Mesenchymal stem cell (in vitro differentiated cells and primary cell): Measurements from ENCODE around the gene ST6GALNAC2.

Experiments
- DNase-seq: peaks from one replicate; pipeline ENCODE4 v3.0.0-alpha.2; 2013
- H2AFZ ChIP-seq: one replicate; pipeline ENCODE4 v1.6.1; 2013; ENCODE audit warnings: low read depth, mild to moderate bottlenecking, control low read depth, inconsistent platforms, low read length, moderate library complexity
- H2AK5ac ChIP-seq: 2 replicates; pipeline ENCODE4 v1.6.1; 2013; ENCODE audit warnings: low read length, moderate library complexity, mild to moderate bottlenecking, inconsistent platforms; ENCODE audit not compliant: severe bottlenecking
- H2BK120ac ChIP-seq: one replicate; pipeline ENCODE4 v1.6.1; 2013; ENCODE audit warnings: low read depth, mild to moderate bottlenecking, inconsistent platforms, low read length, moderate library complexity
- H2BK12ac ChIP-seq, 2 experiments: one replicate each; pipeline ENCODE4 v1.6.1; 2013; ENCODE audit warnings: inconsistent platforms in 2 of 2, low read length in 2 of 2, mild to moderate bottlenecking in 2 of 2, moderate library complexity in 2 of 2, control low read depth in 1 of 2
- H2BK15ac ChIP-seq: one replicate; pipeline ENCODE4 v1.6.1; 2013; ENCODE audit warnings: mild to moderate bottlenecking, low read depth, inconsistent platforms; ENCODE audit not compliant: poor library complexity, severe bottlenecking
- H2BK5ac ChIP-seq: 2 replicates; pipeline ENCODE4 v1.6.1; 2013; ENCODE audit warnings: low read depth, mild to moderate bottlenecking, low read length, control low read depth, inconsistent platforms; ENCODE audit not compliant: poor library complexity, severe bottlenecking
- H3K14ac ChIP-seq, 2 experiments: one replicate each; pipeline ENCODE4 v1.6.1; 2013; ENCODE audit warnings: inconsistent platforms in 2 of 2, low read length in 2 of 2, control low read depth in 1 of 2, mild to moderate bottlenecking in 1 of 2, moderate library complexity in 1 of 2
- H3K18ac ChIP-seq, 2 experiments: one replicate each; pipeline ENCODE4 v1.6.1; 2013; ENCODE audit warnings: inconsistent platforms in 2 of 2, low read length in 2 of 2, control low read depth in 1 of 2, low read depth in 1 of 2, mild to moderate bottlenecking in 1 of 2
- H3K23ac ChIP-seq, 2 experiments: one replicate each; pipeline ENCODE4 v1.6.1; 2013; ENCODE audit warnings: inconsistent platforms in 2 of 2, low read length in 2 of 2, mild to moderate bottlenecking in 2 of 2, moderate library complexity in 2 of 2, control low read depth in 1 of 2
- H3K27ac ChIP-seq: 2 replicates; pipeline ENCODE4 v1.5.1; 2013; ENCODE audit warnings: mild to moderate bottlenecking, moderate library complexity, low read length, control low read depth, inconsistent platforms; ENCODE audit not compliant: poor library complexity, severe bottlenecking
- H3K27me3 ChIP-seq, 2 experiments: 2 replicates each; pipeline versions ENCODE4 v1.6.1 to v1.7.0; 2013; ENCODE audit warnings: low read length in 2 of 2, mild to moderate bottlenecking in 2 of 2, moderate library complexity in 2 of 2, control low read depth in 1 of 2, inconsistent platforms in 1 of 2; ENCODE audit not compliant: control insufficient read depth in 1 of 2, insufficient read depth in 1 of 2
- H3K36me3 ChIP-seq, 2 experiments: 2 replicates each; pipeline versions ENCODE4 v1.6.1 to v1.7.0; 2013; ENCODE audit warnings: low read length in 2 of 2, control low read depth in 1 of 2, inconsistent platforms in 1 of 2, low read depth in 1 of 2, mild to moderate bottlenecking in 1 of 2; ENCODE audit not compliant: insufficient read depth in 2 of 2, control insufficient read depth in 1 of 2
- H3K4ac ChIP-seq, 2 experiments: one replicate each; pipeline ENCODE4 v1.6.1; 2013; ENCODE audit warnings: inconsistent platforms in 2 of 2, low read length in 2 of 2, mild to moderate bottlenecking in 2 of 2, moderate library complexity in 2 of 2, control low read depth in 1 of 2, low read depth in 1 of 2
- H3K4me1 ChIP-seq: 2 replicates; pipeline ENCODE4 v1.6.1; 2013; ENCODE audit warnings: low read depth, low read length, control low read depth; ENCODE audit not compliant: control insufficient read depth, insufficient read depth
- H3K4me2 ChIP-seq: 2 replicates; pipeline ENCODE4 v1.6.1; 2013; ENCODE audit warnings: low read length, mild to moderate bottlenecking, inconsistent platforms; ENCODE audit not compliant: poor library complexity, severe bottlenecking
- H3K4me3 ChIP-seq, 2 experiments: 2 replicates each; pipeline versions ENCODE4 v1.5.1 to v1.7.0; 2013; ENCODE audit warnings: low read length in 2 of 2, mild to moderate bottlenecking in 2 of 2, control low read depth in 1 of 2, low read depth in 1 of 2; ENCODE audit not compliant: insufficient read depth in 1 of 2
- H3K79me1 ChIP-seq: replicated peaks from 2 replicates; pipeline ENCODE4 v1.6.1; 2013; ENCODE audit warnings: mild to moderate bottlenecking, control low read depth, low read length, inconsistent platforms; ENCODE audit not compliant: poor library complexity, severe bottlenecking
- H3K9ac ChIP-seq: 2 replicates; pipeline ENCODE4 v1.7.0; 2013; ENCODE audit warnings: mild to moderate bottlenecking, low read length, moderate library complexity
- H3K9me3 ChIP-seq: 2 replicates; pipeline ENCODE4 v1.7.0; 2013; ENCODE audit warnings: mild to moderate bottlenecking, low read length; ENCODE audit not compliant: control insufficient read depth
- H4K8ac ChIP-seq: one replicate; pipeline ENCODE4 v1.6.1; 2013; ENCODE audit warnings: inconsistent platforms, mild to moderate bottlenecking, low read length, moderate library complexity
- H4K91ac ChIP-seq: one replicate; pipeline ENCODE4 v1.6.1; 2013; ENCODE audit warnings: mild to moderate bottlenecking, low read length, inconsistent platforms
- whole genome bisulfite sequencing: methylation state at CpG from one replicate; pipeline ENCODE4 v1.1.7; 2013; ENCODE audit warnings: mixed read lengths; 5-methylcytosine and 5-hydroxymethylcytosine counted together

The ST6GALNAC2 gene

DNA sequence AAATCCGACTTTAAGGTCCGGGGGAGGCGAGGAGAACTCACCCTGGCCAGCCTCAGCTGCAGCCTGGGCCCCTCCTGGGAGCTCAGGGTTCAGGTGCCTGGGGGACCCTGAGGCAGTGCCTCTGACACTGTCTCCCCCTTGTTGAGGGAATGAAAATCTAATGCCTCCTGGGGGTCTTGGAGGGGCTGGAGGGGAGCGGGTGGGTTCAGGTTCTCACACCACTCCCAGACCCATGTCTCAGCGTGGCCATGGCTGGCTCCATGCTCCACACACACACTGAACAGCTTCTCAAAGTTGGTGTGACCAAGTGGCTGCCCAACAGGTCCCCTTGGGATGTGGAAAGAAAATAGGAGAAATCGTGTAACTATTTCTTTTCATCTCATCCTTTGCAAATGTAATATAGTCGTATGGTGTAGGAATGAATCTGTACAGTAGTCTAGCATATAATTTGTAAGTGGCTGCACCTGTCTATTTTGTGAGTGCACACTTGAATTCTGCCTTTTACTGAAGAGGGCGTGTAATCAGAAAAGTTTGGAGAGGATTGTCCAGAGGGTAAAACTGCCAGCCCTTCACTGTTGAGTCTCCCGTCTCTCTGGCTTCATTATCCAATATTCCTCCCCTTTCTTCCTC, 46.6 kb downstream of the ST6GALNAC2 start:
- Histone ChIP-seq H4K91ac (peak overlapping the region; percentile 97), H3K4me3 (peak overlapping the region in 1 of 2 experiments; percentile 64), H3K36me3 (peaks cover 2 to 10% of the 10 kb centered on the region in 2 experiments), H3K23ac (no peak overlapping the region), H3K27me3 (peaks cover 0 to 6% of the 10 kb centered on the region in 2 experiments), H2BK15ac (peak overlapping the region; percentile 44), H2BK120ac (peak overlapping the region; percentile 99), H3K4ac (peak overlapping the region; percentile 95 to 97), H2BK12ac (peak overlapping the region; percentile 80), H3K4me2 (no peak overlapping the region), H2BK5ac (no peak overlapping the region), H3K9ac (peak overlapping the region; percentile 75), H3K27ac (no peak overlapping the region), H3K14ac (no peak overlapping the region), H3K79me1 (no peaks in the 10 kb centered on the region), H3K18ac (peak overlapping the region; percentile 95 to 99), H3K4me1 (peaks cover 37% of the 10 kb centered on the region), H4K8ac (no peak overlapping the region), H2AFZ (no peak overlapping the region), H2AK5ac (peak overlapping the region; percentile 28), H3K9me3 (no peaks in the 10 kb centered on the region)
- DNase-seq = no peak
- 88% methylated on average over 7 of the region's 9 CpGs for WGBS

DNA sequence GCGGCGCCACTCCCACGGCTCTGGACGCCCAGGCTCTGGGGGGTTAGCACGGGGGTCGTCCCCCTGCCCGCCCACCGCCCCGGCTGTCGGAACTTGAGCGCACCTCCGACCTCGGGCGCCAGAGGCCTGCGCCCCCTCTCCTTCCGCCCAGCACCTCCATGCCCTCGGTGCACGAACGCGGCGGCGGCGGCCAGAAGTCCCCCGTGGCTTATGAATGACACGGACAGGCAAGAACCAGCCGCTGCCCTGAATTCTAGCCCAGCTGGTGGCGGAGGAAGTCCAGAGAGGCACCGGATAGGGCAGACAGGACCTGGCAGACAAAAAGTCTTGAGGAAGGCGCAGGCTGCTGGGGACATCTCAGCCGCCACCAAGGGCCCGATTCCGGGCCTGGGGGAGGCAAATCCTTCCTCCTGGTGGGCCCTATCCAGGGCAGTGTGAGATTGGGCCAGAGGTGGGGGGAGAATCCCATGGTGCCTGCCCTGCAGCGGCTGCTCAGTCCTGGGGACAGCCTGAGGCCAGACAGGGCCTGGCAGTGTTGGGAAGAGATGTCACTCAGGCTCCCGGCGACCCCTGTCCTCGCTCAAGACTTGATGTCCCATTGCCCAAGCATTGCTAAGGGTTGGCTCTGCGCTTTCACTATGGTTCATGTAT, 47.3 kb downstream of the ST6GALNAC2 start:
- Histone ChIP-seq H2BK120ac (peak overlapping the region; percentile 99), H2AK5ac (peak overlapping the region; percentile 51), H3K4me3 (peak overlapping the region; percentile 61 to 64), H2BK15ac (peak overlapping the region; percentile 97), H3K23ac (peak overlapping the region in 1 of 2 experiments; percentile 84), H2BK12ac (peak overlapping the region; percentile 2 to 93), H3K36me3 (peaks cover 2 to 11% of the 10 kb centered on the region in 2 experiments), H4K8ac (peak overlapping the region; percentile 92), H3K9ac (peak overlapping the region; percentile 75), H3K9me3 (no peaks in the 10 kb centered on the region), H2BK5ac (no peak overlapping the region), H4K91ac (peak overlapping the region; percentile 97), H3K4ac (peak overlapping the region; percentile 95 to 97), H3K79me1 (no peaks in the 10 kb centered on the region), H3K27ac (no peak overlapping the region), H3K14ac (peak overlapping the region; percentile 2 to 99), H3K4me1 (peaks cover 32% of the 10 kb centered on the region), H3K27me3 (peaks cover 0 to 6% of the 10 kb centered on the region in 2 experiments), H3K18ac (peak overlapping the region; percentile 95 to 99), H2AFZ (no peak overlapping the region), H3K4me2 (peak overlapping the region; percentile 88)
- DNase-seq = peak; percentile 65
- WGBS = 12% methylated on average over 35 of the region's 37 CpGs

DNA sequence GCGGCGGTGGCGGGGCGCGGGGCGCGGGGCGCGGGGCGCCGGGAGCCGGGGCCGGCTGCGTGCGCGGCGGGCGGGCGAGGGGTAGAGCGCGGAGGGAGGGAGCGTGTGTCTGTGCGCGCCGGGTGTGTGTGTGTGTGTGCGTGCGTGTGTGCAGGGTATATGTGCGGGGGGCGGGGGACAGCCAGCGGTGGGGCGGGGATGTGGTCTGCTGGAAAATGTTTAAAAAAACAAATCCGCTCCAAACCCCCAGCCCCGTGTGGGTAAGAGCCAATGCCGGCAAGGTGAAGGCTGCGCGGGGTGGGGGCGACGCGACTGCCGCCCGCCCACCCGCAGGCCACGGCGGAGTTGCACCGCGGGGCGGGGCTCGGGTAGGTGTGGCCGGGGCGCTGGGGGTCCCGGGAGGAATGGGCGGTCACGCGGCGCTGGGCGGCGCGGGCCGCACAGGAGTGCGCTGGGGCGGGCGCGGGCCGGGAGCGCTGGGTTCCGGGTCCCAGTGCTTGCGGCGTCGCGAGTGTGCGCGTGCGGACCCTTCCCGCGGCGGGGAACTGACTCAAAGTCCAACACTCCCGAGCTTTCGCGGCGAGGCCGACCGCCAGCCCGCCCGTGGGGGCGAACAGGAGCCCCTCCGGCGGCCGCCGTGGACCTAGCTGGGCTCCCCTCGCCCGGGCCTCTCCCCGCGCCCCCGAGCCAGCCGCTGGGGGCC, 47.9 kb downstream of the ST6GALNAC2 start, which contains the start of gene CYGB:
Gene CYGB (minus strand): TSS at position 132 of the 703 bp plus-strand sequence. CDS start 167 bp downstream, outside the sequence.
- Histone ChIP-seq H3K79me1 (no peaks in the 10 kb centered on the region), H3K4ac (peak within 1 kb of the TSS; percentile 95 to 97), H3K4me2 (peak within 1 kb of the TSS; percentile 88), H4K8ac (peak within 1 kb of the TSS; percentile 92), H2BK120ac (peak within 1 kb of the TSS; percentile 99), H3K27ac (no peak within 1 kb of the TSS), H2BK5ac (no peak within 1 kb of the TSS), H3K4me3 (peak within 1 kb of the TSS; percentile 61 to 76), H2AFZ (no peak within 1 kb of the TSS), H2AK5ac (peak within 1 kb of the TSS; percentile 51), H3K27me3 (peaks cover 0 to 3% of the 10 kb centered on the region in 2 experiments), H2BK12ac (peak within 1 kb of the TSS; percentile 2 to 96), H3K9me3 (no peaks in the 10 kb centered on the region), H3K36me3 (peaks cover 2 to 18% of the 10 kb centered on the region in 2 experiments), H2BK15ac (peak within 1 kb of the TSS; percentile 97), H3K18ac (peak within 1 kb of the TSS; percentile 95 to 100), H3K23ac (peak within 1 kb of the TSS; percentile 45 to 94), H3K9ac (peak within 1 kb of the TSS; percentile 83), H3K4me1 (peaks cover 32% of the 10 kb centered on the region), H3K14ac (peak within 1 kb of the TSS; percentile 19 to 99), H4K91ac (peak within 1 kb of the TSS; percentile 97)
- peak; percentile 80 for DNase-seq
- WGBS = 1% methylated on average over 58 of the region's 95 CpGs

DNA sequence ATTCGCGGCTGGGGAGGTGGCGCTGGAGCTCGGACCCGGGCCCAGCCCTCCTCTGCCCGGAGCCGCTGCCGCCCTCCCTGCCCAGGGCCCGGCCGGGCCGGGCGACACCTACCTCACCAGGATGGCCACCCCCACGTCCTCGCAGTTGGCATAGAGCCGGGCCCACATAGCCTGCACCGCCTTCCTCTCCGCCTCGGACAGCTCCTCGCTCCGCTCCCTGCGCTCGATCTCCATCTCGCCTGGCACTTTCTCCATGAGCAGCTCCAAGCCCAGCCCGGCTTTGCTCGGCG, 48.4 kb downstream of the ST6GALNAC2 start:
- Histone ChIP-seq H4K8ac (peak overlapping the region; percentile 85), H2BK12ac (peak overlapping the region in 1 of 2 experiments; percentile 96), H2BK15ac (peak overlapping the region; percentile 80), H3K4me3 (peak overlapping the region; percentile 61 to 76), H2AK5ac (no peak overlapping the region), H3K9ac (peak overlapping the region; percentile 83), H3K23ac (peak overlapping the region; percentile 45 to 94), H3K4ac (peak overlapping the region; percentile 52 to 58), H3K79me1 (no peaks in the 10 kb centered on the region), H3K27ac (no peak overlapping the region), H3K4me2 (peak overlapping the region; percentile 70), H3K36me3 (peaks cover 0 to 18% of the 10 kb centered on the region in 2 experiments), H3K27me3 (no peaks in the 10 kb centered on the region), H3K4me1 (peaks cover 32% of the 10 kb centered on the region), H3K14ac (peak overlapping the region; percentile 19 to 91), H2BK5ac (no peak overlapping the region), H2BK120ac (peak overlapping the region; percentile 88), H3K9me3 (no peaks in the 10 kb centered on the region), H2AFZ (no peak overlapping the region), H3K18ac (peak overlapping the region; percentile 94 to 100), H4K91ac (peak overlapping the region; percentile 94)
- 4% methylated on average over 19 of the region's 26 CpGs for WGBS
- no peak for DNase-seq
